KG1 (cell line): ENCODE measurements around the gene LRRIQ1.
"Not testable (repeated sequence)": the region's sequence is repeated elsewhere in the genome, so short reads cannot be mapped to it uniquely, and the experiment has no call there.

Source experiments
- DNase-seq: peaks from one replicate; lab custom pipeline; 2025; lab: John Stamatoyannopoulos, UW

LRRIQ1 gene

GRCh38 chr12:85036234-85036707, at the start of gene LRRIQ1, which contains the start of gene TSPAN19:
TSS of gene LRRIQ1 (plus strand) at chr12:85036351. CDS start at chr12:85038177, 1,826 bp downstream.
TSS of gene TSPAN19 (minus strand) at chr12:85036277. CDS start at chr12:85029946, 6,331 bp downstream.
- no peak for DNase-seq

GRCh38 chr12:84986586-84986985, 49.6 kb upstream of the LRRIQ1 start:
- DNase-seq = no peak

- DNase-seq = no peak
These were observed 41.7 kb upstream of the LRRIQ1 start for GRCh38 chr12:84994426-84994825.

DNA sequence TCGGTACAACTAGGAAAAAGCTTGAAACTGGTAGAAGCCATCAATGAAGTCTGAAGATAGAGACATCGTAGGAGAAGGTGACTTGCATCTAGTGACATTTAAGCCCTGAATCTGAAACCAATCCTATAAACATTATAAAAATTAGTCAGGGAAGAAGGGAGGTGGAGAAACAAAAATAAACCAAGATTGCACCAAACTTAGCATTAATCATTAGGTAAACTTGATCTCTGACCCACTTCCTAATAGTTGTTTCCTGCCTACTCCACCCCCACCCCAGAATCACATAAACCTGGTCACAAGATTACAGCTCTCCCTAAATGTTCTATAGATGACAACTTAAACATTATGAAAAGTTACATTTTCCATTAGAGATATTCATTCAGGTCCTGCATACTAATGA, 40.5 kb upstream of the LRRIQ1 start:
- no peak for DNase-seq

- no peak for DNase-seq
These were observed 39.4 kb upstream of the LRRIQ1 start for GRCh38 chr12:84996759-84997158.

GRCh38 chr12:84998341-84998740, 37.8 kb upstream of the LRRIQ1 start:
- DNase-seq = no peak

DNA sequence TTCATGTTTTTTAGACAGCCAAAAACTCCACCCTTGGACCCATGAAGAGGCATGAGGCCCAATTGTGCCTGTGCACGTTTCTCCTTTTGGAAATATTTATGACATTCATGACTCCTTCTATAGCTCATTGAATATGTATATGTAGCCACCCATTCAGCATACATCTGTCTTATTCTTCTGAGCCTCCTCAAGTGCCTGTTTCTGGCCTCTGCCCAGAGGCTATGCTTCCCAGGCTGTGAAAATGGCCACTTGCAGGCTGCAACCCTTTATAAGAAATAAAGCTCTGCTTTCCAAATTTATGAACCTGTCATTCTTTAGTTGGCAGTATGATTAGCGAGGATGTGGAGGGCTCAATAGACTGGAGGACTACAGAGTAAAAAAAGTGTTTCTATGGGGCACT, 35.4 kb upstream of the LRRIQ1 start:
- no peak for DNase-seq

- DNase-seq = no peak
These were observed 33.3 kb upstream of the LRRIQ1 start for GRCh38 chr12:85002778-85003296.

- no peak for DNase-seq
These were observed 31.9 kb upstream of the LRRIQ1 start for GRCh38 chr12:85004204-85004603.

- DNase-seq = not testable (repeated sequence)
These were observed 31.1 kb upstream of the LRRIQ1 start for GRCh38 chr12:85005047-85005446.

GRCh38 chr12:85005615-85006014, 30.5 kb upstream of the LRRIQ1 start:
- no peak for DNase-seq

DNA sequence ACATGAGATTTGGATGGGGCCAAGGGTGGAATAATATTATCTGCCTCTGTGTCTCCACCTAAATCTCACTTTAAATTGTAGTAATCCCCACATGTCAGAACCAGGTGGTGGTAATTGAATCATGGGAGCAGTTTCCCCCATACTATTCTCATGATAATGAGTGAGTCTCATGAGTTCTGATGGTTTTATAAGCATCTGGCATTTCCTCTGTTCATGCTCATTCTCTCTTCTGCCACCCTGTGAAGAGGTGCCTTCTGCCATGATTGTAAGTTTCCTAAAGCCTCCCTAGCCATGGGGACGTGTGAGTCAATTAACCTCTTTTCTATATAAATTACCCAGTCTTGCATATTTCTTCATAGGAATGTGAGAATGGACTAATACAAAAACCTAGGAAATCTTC, 29.9 kb upstream of the LRRIQ1 start:
- DNase-seq = no peak

- no peak for DNase-seq
These were observed 28.3 kb upstream of the LRRIQ1 start for GRCh38 chr12:85007836-85008235.

DNA sequence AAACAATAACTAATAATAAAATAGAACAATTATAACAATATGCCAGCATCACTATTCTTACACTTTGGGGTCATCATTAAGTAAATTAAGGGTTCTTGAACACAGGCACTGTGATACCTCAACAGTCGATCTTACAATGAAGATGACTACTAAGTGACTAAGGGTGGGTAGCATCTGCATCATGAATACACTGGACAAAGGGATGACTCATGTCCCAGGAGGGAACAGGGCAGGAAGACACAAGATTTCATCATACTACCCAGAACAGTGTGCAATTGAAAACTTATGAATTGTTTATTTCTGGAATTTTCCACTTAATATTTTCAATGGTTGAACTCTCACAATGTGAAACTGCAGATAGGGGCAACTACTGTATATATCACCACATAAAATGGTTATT, 19.7 kb upstream of the LRRIQ1 start:
- no peak for DNase-seq

DNA sequence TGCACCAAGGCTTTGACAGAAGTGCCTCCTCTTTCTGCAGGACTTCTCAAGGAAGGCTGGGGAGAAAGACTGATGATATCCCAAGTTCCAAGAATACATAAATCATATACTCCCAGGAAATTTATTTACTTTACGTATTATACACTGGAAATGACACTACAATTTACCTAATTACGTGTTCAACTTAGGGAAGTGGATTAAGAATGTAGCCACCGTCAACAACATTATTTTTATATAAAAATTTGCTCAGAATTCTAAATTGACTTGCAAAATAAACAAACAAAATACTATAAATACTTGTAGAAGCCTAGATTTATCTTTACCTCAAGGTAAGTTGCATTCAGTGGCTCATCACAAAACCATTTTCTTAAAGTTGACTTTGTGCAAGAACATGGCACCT, 19.0 kb upstream of the LRRIQ1 start:
- DNase-seq = no peak

DNA sequence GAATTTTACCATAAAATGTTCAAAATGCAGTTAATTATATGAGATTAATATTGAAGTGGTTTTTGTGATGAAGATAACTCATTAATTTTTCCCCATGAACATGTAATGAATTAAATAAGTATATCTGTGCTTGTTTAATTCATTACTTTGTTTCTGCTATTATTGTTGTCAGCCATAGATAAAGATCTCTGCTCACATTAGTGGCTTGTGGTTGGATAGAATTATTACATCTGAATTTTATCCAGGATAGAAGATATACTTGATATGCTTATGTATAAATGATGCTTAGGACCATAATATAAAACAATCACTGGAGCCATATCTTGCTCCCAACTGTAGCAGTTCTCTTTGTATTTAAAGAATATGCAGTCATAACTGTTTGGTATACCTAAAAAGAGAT, 18.5 kb upstream of the LRRIQ1 start:
- DNase-seq = no peak

DNA sequence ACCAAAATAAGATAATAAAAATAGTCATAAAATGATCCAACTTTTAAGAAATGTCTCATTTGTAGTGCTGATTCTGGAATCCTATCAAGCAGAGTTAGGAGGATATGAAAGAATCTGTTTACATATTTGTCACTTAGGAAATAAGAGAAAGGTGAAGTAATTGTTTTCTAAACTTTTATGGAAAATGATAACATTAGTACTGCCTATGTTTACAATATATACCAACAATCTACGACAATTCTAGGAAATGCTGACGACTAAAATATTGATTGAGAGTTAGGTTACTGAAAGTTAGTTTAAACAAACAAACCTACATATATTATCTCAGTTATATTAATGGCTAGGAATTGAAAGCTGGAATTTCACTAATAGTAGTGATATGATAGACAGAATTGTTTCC, 18.1 kb upstream of the LRRIQ1 start:
- no peak for DNase-seq

- DNase-seq = no peak
These were observed 6.7 kb upstream of the LRRIQ1 start for GRCh38 chr12:85029456-85029855.

DNA sequence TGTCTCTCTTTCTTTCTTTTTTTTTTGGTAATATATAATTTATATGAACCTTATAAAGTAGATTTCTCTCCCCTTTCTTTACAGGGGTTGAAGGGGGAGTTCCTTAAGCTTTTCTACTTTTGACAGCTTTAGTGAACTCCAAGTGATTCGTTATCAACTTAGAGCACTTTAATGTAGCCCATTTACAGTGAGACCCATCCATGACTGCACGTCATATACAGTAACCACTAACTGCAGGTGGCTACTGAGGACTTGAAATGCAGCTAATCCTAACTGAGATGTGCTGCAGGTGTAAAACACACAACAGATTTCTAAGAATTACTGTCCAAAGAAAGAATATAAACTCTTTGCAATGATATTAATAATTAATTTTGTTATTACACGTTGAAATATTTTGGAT, 582 bp downstream of the LRRIQ1 start:
- no peak for DNase-seq

GRCh38 chr12:85041395-85041794, 5.2 kb downstream of the LRRIQ1 start:
- no peak for DNase-seq

DNA sequence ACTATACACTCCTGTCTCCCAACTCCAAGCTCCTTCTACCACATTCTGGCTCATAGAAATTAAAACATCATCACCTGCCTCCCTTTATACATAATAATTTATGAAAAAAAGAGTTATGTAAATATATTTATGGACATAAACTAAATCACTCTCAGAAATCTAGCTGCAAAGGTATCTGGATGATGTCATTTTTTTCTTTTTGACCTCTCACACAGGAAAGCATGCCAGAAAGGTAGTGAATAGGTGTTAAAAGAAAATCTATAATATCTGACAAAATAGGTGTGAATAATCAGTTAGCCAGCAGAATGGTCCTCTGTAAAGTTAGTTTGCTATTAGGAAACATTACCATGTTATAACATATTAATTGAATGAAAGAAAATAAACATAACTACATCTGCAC, 7.7 kb downstream of the LRRIQ1 start:
- DNase-seq = no peak

GRCh38 chr12:85057370-85057963, 21.3 kb downstream of the LRRIQ1 start:
- DNase-seq = peak; percentile 41

DNA sequence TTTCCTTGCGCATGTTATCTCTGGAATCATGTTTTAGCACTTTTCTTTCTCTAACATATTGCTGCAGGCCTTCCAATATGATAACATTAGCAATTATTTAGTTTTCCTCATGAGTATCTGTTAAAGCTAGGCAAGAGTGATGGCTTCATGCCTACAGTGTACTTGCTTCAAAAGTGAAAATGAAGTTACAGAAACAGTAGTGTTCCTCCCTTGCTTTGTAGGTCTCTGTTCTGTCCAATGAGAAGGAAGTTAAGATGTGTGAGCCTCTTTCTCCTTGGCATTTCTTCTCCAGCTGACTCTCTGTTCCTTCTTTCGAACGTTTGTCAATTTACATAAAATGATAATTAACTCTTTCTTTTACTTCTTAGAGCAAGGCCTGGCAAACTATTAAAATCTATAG, 22.2 kb downstream of the LRRIQ1 start:
- no peak for DNase-seq

GRCh38 chr12:85059594-85059993, 23.4 kb downstream of the LRRIQ1 start:
- no peak for DNase-seq
